Measurements from ENCODE around the gene GALNT6. TPM values are rescaled to one million over a fixed set of nuclear protein-coding genes. Genes with fewer than 3 reads are reported as not detected.

Gene GALNT6
- total RNA-seq, 4 donors from 2014 or later = 1.1 to 13.8 (median 3.3) TPM

GRCh38 chr12:51342416-51342815 is 48.8 kb downstream of the GALNT6 start:
- no peak for TF ChIP-seq CTCF (IDR thresholded peaks at IDR 0.05; ENCODE audit: low read depth)

- no peak for TF ChIP-seq CTCF (IDR thresholded peaks at IDR 0.05; ENCODE audit: low read depth)
These were observed 49.8 kb downstream of the GALNT6 start for GRCh38 chr12:51341251-51342007.

- TF ChIP-seq CTCF (IDR thresholded peaks at IDR 0.05; ENCODE audit: low read depth) = no peak
These were observed 51.5 kb downstream of the GALNT6 start for GRCh38 chr12:51339750-51340149.

GRCh38 chr12:51335931-51336330 is 55.3 kb downstream of the GALNT6 start:
- no peak for TF ChIP-seq CTCF (IDR thresholded peaks at IDR 0.05; ENCODE audit: low read depth)

GRCh38 chr12:51334764-51335163 is 56.4 kb downstream of the GALNT6 start:
- TF ChIP-seq CTCF (IDR thresholded peaks at IDR 0.05; ENCODE audit: low read depth) = no peak

GRCh38 chr12:51333536-51333935 is 57.7 kb downstream of the GALNT6 start:
- no peak for TF ChIP-seq CTCF (IDR thresholded peaks at IDR 0.05; ENCODE audit: low read depth)

GRCh38 chr12:51330186-51330585 is 61.0 kb downstream of the GALNT6 start:
- no peak for TF ChIP-seq CTCF (IDR thresholded peaks at IDR 0.05; ENCODE audit: low read depth)

All from subcutaneous adipose tissue (tissue), 4 donors.